Transverse colon (tissue), 4 donors: Measurements from ENCODE around the gene ZNF717. TPM values are rescaled to one million over a fixed set of nuclear protein-coding genes. Genes with fewer than 3 reads are reported as not detected.
"Not testable (repeated sequence)": the region's sequence is repeated elsewhere in the genome, so short reads cannot be mapped to it uniquely, and the experiment has no call there.

Source experiments
- DNase-seq: peaks from one replicate; pipeline ENCODE4 v3.0.0-alpha.2; 2019
- H3K27ac ChIP-seq, 4 donors: fragments of 200-600 bp; sonication (generic); 2 replicates each; pipeline ENCODE4 v1.5.1; 2016 to 2018; ENCODE audit warnings: inconsistent platforms in 4 of 4
- H3K27me3 ChIP-seq: fragments of 200-600 bp; sonication (generic); 2 replicates; pipeline ENCODE4 v1.5.1; 2017; ENCODE audit warnings: inconsistent platforms
- H3K36me3 ChIP-seq, 4 donors: fragments of 200-600 bp; sonication (generic); 2 replicates each; pipeline ENCODE4 v1.5.1; 2017 to 2019; ENCODE audit warnings: inconsistent platforms in 4 of 4
- H3K4me1 ChIP-seq, 4 donors: fragments of 200-600 bp; sonication (generic); 2 replicates each; pipeline ENCODE4 v1.5.1; 2017 to 2020; ENCODE audit warnings: inconsistent platforms in 4 of 4
- H3K4me3 ChIP-seq, 4 donors: fragments of 200-600 bp; sonication (generic); 1 replicate in 1 of 4; 2 replicates in 3 of 4; pipeline versions ENCODE4 v1.5.1 to v1.6.1; 2017 to 2019; ENCODE audit warnings: inconsistent platforms in 4 of 4
- H3K9me3 ChIP-seq, 2 donors: fragments of 200-600 bp; sonication (generic); 2 replicates each; pipeline ENCODE4 v1.5.1; 2017 to 2019; ENCODE audit warnings: inconsistent platforms in 2 of 2
- CTCF ChIP-seq, 5 experiments: fragments of 200-600 bp in 3 of 5; fragments of 450-650 bp in 2 of 5; sonication (generic) in 3 of 5; IDR thresholded peaks; 1 replicate in 2 of 5; 2 replicates in 3 of 5; pipeline ENCODE4 v1.5.1; 2016 to 2017; ENCODE audit warnings: antibody characterized with exemption in 5 of 5, inconsistent platforms in 3 of 5, mild to moderate bottlenecking in 2 of 5, moderate library complexity in 1 of 5
- EP300 ChIP-seq: sonication (generic); formaldehyde crosslinking; IDR thresholded peaks from one replicate; pipeline ENCODE4 v1.6.1; 2017; ENCODE audit warnings: antibody characterized with exemption, low read depth
- POLR2A ChIP-seq: fragments of 450-650 bp; IDR thresholded peaks from one replicate; pipeline ENCODE4 v1.6.1; 2016; ENCODE audit warnings: antibody characterized with exemption, mild to moderate bottlenecking, moderate library complexity
- POLR2AphosphoS5 ChIP-seq, 3 donors: sonication (generic); formaldehyde crosslinking; IDR thresholded peaks; one replicate each; pipeline ENCODE4 v1.6.1; 2016; ENCODE audit warnings: antibody characterized with exemption in 3 of 3
- WGBS, 2 donors: methylation state at CpG; one replicate each; pipeline ENCODE4 v1.1.5; 2018; ENCODE audit warnings: low coverage in 1 of 2; 5-methylcytosine and 5-hydroxymethylcytosine counted together
- in situ Hi-C, 4 donors: fragments of 200-750 bp; cut with MboI; loops; one replicate each; pipeline versions ENCODE4 v1.15.0 to v1.15.1; 2017; ENCODE audit warnings: low sequenced_read_pairs in 3 of 4, low pct_ligation_motif_present in 1 of 4, low pct_unique_long_range_greater_than_20kb in 1 of 4
- intact Hi-C: fragments of 100-400 bp; cut with DNase I; formaldehyde crosslinking; loops from one replicate; pipeline ENCODE4 v1.15.1; 2023; ENCODE audit warnings: low total_unique reads
- total RNA-seq, 4 donors: library from RNA; depleted of rRNA; stranded (reverse); fragments of >200 nt; gene quantifications; one replicate each; pipeline ENCODE4 v1.1.0, GENCODE V29; 2016

Gene ZNF717
- total RNA-seq: 10 to 100 TPM in 1 of 4 donors, 1 to 10 TPM in 3; 2.2 to 10.8 (median 5.7) TPM

GRCh38 chr3:75785081-75785755, at the start of gene ZNF717:
ZNF717 (minus strand) TSS chr3:75785549; CDS start chr3:75783362, 2,187 bp downstream.
- H3K36me3 ChIP-seq, H3K27me3 ChIP-seq, intact Hi-C loops, in situ Hi-C loops, H3K9me3 ChIP-seq, H3K4me1 ChIP-seq: not testable (repeated sequence)
- peak; percentile 97 for DNase-seq
- WGBS, 2 donors: 8 to 11% methylated on average over 8 to 44 of the region's 52 CpGs
- Histone ChIP-seq H3K27ac (peak within 1 kb of the TSS; percentile 85 to 93 (median 89)), H3K4me3 (peak within 1 kb of the TSS; percentile 79 to 94 (median 88))
- TF ChIP-seq POLR2AphosphoS5 (IDR thresholded peaks at IDR 0.05): peak; percentile 57 to 78 (median 68)
- TF ChIP-seq CTCF (IDR thresholded peaks at IDR 0.05): peak; percentile 14 to 63 (median 19)
- TF ChIP-seq POLR2A: peak; percentile 79

- H3K9me3 ChIP-seq, H3K4me1 ChIP-seq, intact Hi-C loops, H3K27me3 ChIP-seq, H3K27ac ChIP-seq, DNase-seq, H3K4me3 ChIP-seq, H3K36me3 ChIP-seq, in situ Hi-C loops: not testable (repeated sequence)
- WGBS, 2 donors: 74 to 79% methylated on average over 1 of the region's 1 CpG
Measured at GRCh38 chr3:75831076-75831475, 45.7 kb upstream of the ZNF717 start.

- H3K27ac ChIP-seq, in situ Hi-C loops, intact Hi-C loops, H3K4me3 ChIP-seq, H3K27me3 ChIP-seq, H3K9me3 ChIP-seq, H3K4me1 ChIP-seq, DNase-seq, H3K36me3 ChIP-seq: not testable (repeated sequence)
- WGBS, 2 donors: 62 to 75% methylated on average over 1 of the region's 1 CpG
Measured at GRCh38 chr3:75818019-75818418, 32.7 kb upstream of the ZNF717 start.

- in situ Hi-C loops, intact Hi-C loops, H3K27ac ChIP-seq, DNase-seq, H3K36me3 ChIP-seq, H3K4me3 ChIP-seq, H3K9me3 ChIP-seq, H3K27me3 ChIP-seq, H3K4me1 ChIP-seq: not testable (repeated sequence)
- WGBS, 2 donors: 72 to 100% methylated on average over 1 to 9 of the region's 9 CpGs
Measured at GRCh38 chr3:75816287-75817180, 31.2 kb upstream of the ZNF717 start.

- Histone ChIP-seq H3K9me3 (no peaks in the 10 kb centered on the region), H3K27me3 (no peaks in the 10 kb centered on the region), H3K4me1 (no peaks in the 10 kb centered on the region), H3K27ac (no peak overlapping the region), H3K4me3 (no peak overlapping the region), H3K36me3 (no peaks in the 10 kb centered on the region)
- in situ Hi-C loops (no loop called here), intact Hi-C loops (no loop called here)
- WGBS, 2 donors: 50 to 53% methylated on average over 3 of the region's 3 CpGs
- TF ChIP-seq POLR2AphosphoS5 (IDR thresholded peaks at IDR 0.05) (no peak), CTCF (IDR thresholded peaks at IDR 0.05) (no peak), POLR2A (no peak), EP300 (no peak)
- DNase-seq: no peak
Measured at GRCh38 chr3:75814797-75815196, 29.4 kb upstream of the ZNF717 start.
